GM12878 (cell line): ENCODE measurements around the gene HNRNPF. TPM values are rescaled to one million over a fixed set of nuclear protein-coding genes. Genes with fewer than 3 reads are reported as not detected.
A peak's percentile ranks its signal among the peaks of the same experiment; 100 is the strongest.

Source experiments
- ATAC-seq: fragments of 200-7000 bp; cut with Tn5 transposase; 3 replicates; pipeline ENCODE4 v1.9.1; 2020; ENCODE audit warnings: mild to moderate bottlenecking, moderate library complexity
- BruUV-seq: library from RNA; stranded (reverse); fragments of 400-500 nt; replicated peaks from 2 replicates; lab custom pipeline; 2021; lab: Mats Ljungman, UMichigan
- CTCF ChIA-PET: fragments of 300-600 bp; sonication (Branson Sonifier 250); formaldehyde crosslinking; extraction: SDS; loops from one replicate; lab custom pipeline; 2021; ENCODE audit warnings: inconsistent platforms; lab: Yijun Ruan, JAX
- POLR2A ChIA-PET: fragments of 350-600 bp; formaldehyde crosslinking; extraction: SDS; loops from one replicate; lab custom pipeline; 2021; ENCODE audit warnings: inconsistent platforms; lab: Charles Lee
- RAD21 ChIA-PET: fragments of 300-600 bp; sonication (Branson Sonifier 250); formaldehyde crosslinking; loops from one replicate; lab custom pipeline; 2023; ENCODE audit warnings: antibody characterized with exemption; ENCODE audit not compliant: unreplicated experiment; lab: Charles Lee
- SMC1A ChIA-PET: fragments of 300-600 bp; sonication (Branson Sonifier 250); formaldehyde crosslinking; loops from one replicate; lab custom pipeline; 2023; ENCODE audit not compliant: unreplicated experiment, uncharacterized antibody; lab: Charles Lee
- DNase-seq: peaks from one replicate; pipeline ENCODE4 v3.0.0-alpha.2; 2011; ENCODE audit warnings: low read depth, low spot score
- FAIRE-seq: peaks from 3 replicates; lab custom pipeline; 2011; peaks lifted over from hg19 to GRCh38; lab: Jason Lieb, UNC
- H2AFZ ChIP-seq: 2 replicates; pipeline ENCODE4 v1.6.0; 2011; ENCODE audit warnings: low read depth, low read length, control low read depth; ENCODE audit not compliant: control insufficient read depth
- H3K27ac ChIP-seq: 2 replicates; pipeline ENCODE4 v1.5.1; 2011; ENCODE audit warnings: control low read depth; ENCODE audit not compliant: control insufficient read depth, insufficient read depth
- H3K27me3 ChIP-seq, 2 experiments: replicated peaks in 1 of 2; 2 replicates each; pipeline versions ENCODE4 v1.6.0 to v1.6.1; 2011; ENCODE audit warnings: low read length in 1 of 2; ENCODE audit not compliant: control insufficient read depth in 2 of 2, insufficient read depth in 2 of 2
- H3K36me3 ChIP-seq, 2 experiments: 2 replicates each; pipeline ENCODE4 v1.5.1; 2011; ENCODE audit warnings: low read length in 1 of 2; ENCODE audit not compliant: control insufficient read depth in 2 of 2, insufficient read depth in 2 of 2
- H3K4me1 ChIP-seq: 2 replicates; pipeline ENCODE4 v1.6.1; 2011; ENCODE audit warnings: mild to moderate bottlenecking, low read length, moderate library complexity, mixed read lengths; ENCODE audit not compliant: control insufficient read depth, insufficient read depth
- H3K4me2 ChIP-seq: 2 replicates; pipeline ENCODE4 v1.6.0; 2011; ENCODE audit warnings: control low read depth; ENCODE audit not compliant: control insufficient read depth, insufficient read depth
- H3K4me3 ChIP-seq: fragments of 200-600 bp; sonication (generic); 2 replicates; pipeline ENCODE4 v1.5.1; 2016
- H3K79me2 ChIP-seq: 2 replicates; pipeline ENCODE4 v1.6.0; 2011; ENCODE audit warnings: low read length; ENCODE audit not compliant: control insufficient read depth, insufficient read depth
- H3K9ac ChIP-seq: 2 replicates; pipeline ENCODE4 v1.8.0; 2011; ENCODE audit warnings: low read length, control low read depth, mixed read lengths; ENCODE audit not compliant: control insufficient read depth, insufficient read depth
- H3K9me3 ChIP-seq: replicated peaks from 3 replicates; pipeline ENCODE4 v1.5.1; 2011; ENCODE audit warnings: mild to moderate bottlenecking, low read length; ENCODE audit not compliant: control insufficient read depth, insufficient read depth
- H4K20me1 ChIP-seq: 2 replicates; pipeline ENCODE4 v1.6.0; 2011; ENCODE audit not compliant: control insufficient read depth, insufficient read depth
- CEBPZ ChIP-seq: fragments of 150-350 bp; IDR thresholded peaks from 2 replicates; pipeline ENCODE4 v1.6.1; 2016; ENCODE audit warnings: low read depth, low read length
- EED ChIP-seq: sonication (generic); IDR thresholded peaks from 2 replicates; pipeline ENCODE4 v1.6.1; 2016; ENCODE audit warnings: antibody characterized with exemption, low read depth
- ESRRA ChIP-seq: IDR thresholded peaks from 2 replicates; pipeline ENCODE4 v1.6.1; 2012; ENCODE audit warnings: mild to moderate bottlenecking, low read length, improper control_type of control experiment
- LARP7 ChIP-seq: fragments of 450-650 bp; IDR thresholded peaks from 2 replicates; pipeline ENCODE4 v1.6.1; 2017; ENCODE audit warnings: mild to moderate bottlenecking
- MYB ChIP-seq: fragments of 150-350 bp; IDR thresholded peaks from 2 replicates; pipeline ENCODE4 v1.6.1; 2014; ENCODE audit warnings: mild to moderate bottlenecking, low read depth, low read length, borderline replicate concordance
- NFIC ChIP-seq: IDR thresholded peaks from 2 replicates; pipeline ENCODE4 v1.6.1; 2012; ENCODE audit warnings: low read depth, mild to moderate bottlenecking, inconsistent platforms, low read length, moderate library complexity
- NFXL1 ChIP-seq: fragments of 450-650 bp; IDR thresholded peaks from 2 replicates; pipeline ENCODE4 v1.6.1; 2017; ENCODE audit warnings: antibody characterized with exemption, mild to moderate bottlenecking, borderline replicate concordance
- NR2C1 ChIP-seq: fragments of 450-650 bp; IDR thresholded peaks from 2 replicates; pipeline ENCODE4 v1.6.1; 2017; ENCODE audit warnings: antibody characterized with exemption, mild to moderate bottlenecking, moderate library complexity
- NR2C2 ChIP-seq: IDR thresholded peaks from 2 replicates; pipeline ENCODE4 v1.6.1; 2011; ENCODE audit warnings: borderline replicate concordance, low read depth; ENCODE audit not compliant: control insufficient read depth, insufficient read length
- POLR2A ChIP-seq: IDR thresholded peaks from 2 replicates; pipeline ENCODE4 v1.6.1; 2011; ENCODE audit warnings: low read depth, mild to moderate bottlenecking, low read length
- WGBS: methylation state at CpG from one replicate; pipeline ENCODE4 v1.1.6; 2016; ENCODE audit warnings: low lambda C conversion rate; ENCODE audit not compliant: insufficient replicate concordance, insufficient coverage; ENCODE audit errors: missing lambda C conversion rate; 5-methylcytosine and 5-hydroxymethylcytosine counted together
- in situ Hi-C: fragments of 300-500 bp; cut with MboI; formaldehyde crosslinking; loops from 9 replicates; pipeline ENCODE4 v1.14.3; 2018; ENCODE audit warnings: mixed read lengths
- intact Hi-C: fragments of 100-400 bp; cut with micrococcal nuclease; formaldehyde crosslinking; loops from one replicate; pipeline ENCODE4 v1.14.2; 2022; ENCODE audit not compliant: unreplicated experiment
- polyA plus RNA-seq, 11 experiments: library from polyadenylated mRNA; depleted of rRNA in 4 of 11; unstranded in 6 of 11; stranded (reverse) in 5 of 11; fragments of >200 nt; fragmentation: Nextera tagmentation in 4 of 11; fragmentation: Illumina TruSeq in 1 of 11; extraction: Ambion mirVana in 4 of 11; extraction: Trizol in 1 of 11; gene quantifications; 1 replicate in 1 of 11; 2 replicates in 10 of 11; pipeline versions ENCODE4 v1.2.1 to v1.2.3, GENCODE V29; 2011 to 2016; ENCODE audit warnings: inconsistent platforms in 2 of 11, missing spikeins in 2 of 11, low read depth in 1 of 11
- total RNA-seq, 4 experiments: library from RNA; depleted of rRNA in 3 of 4; stranded (reverse); fragments of >200 nt in 3 of 4; fragmentation: Illumina TruSeq in 1 of 4; extraction: Trizol in 1 of 4; gene quantifications; 2 replicates each; pipeline versions ENCODE4 v1.2.1 to v1.2.3, GENCODE V29; 2013 to 2021

The HNRNPF gene
- total and polyA plus RNA-seq, 10 of the 15 experiments (the other 5 are each of a cell fraction or from before 2014, with no cell fraction given), result 156 to 373 (median 293) TPM

- peak; percentile 71 for TF ChIP-seq LARP7
- TF ChIP-seq MYB, result no peak
- TF ChIP-seq NFXL1, result no peak
- TF ChIP-seq ESRRA, result no peak
- TF ChIP-seq EED, result no peak
- TF ChIP-seq NFIC, result no peak
- no peak for TF ChIP-seq NR2C2
- no peak for TF ChIP-seq NR2C1
These were observed 561 bp upstream of the HNRNPF start (continued) for GRCh38 chr10:43409385-43410109.

GRCh38 chr10:43408331-43408709, 666 bp downstream of the HNRNPF start:
- H3K9me3 ChIP-seq, result no peaks in the 10 kb centered on the region
- no peaks in the 10 kb centered on the region; the same call in 1 of the 2 replicates for H3K4me1 ChIP-seq
- 0 out of 2 replicates have a peak, but pooled peaks have one; percentile 1 for TF ChIP-seq POLR2A
- no peak for TF ChIP-seq CEBPZ
- DNase-seq, result no peak
- in situ Hi-C loops, result loop anchor here (10.0 to 25.0 kb wide), 4 partner anchors 271 to 1556 kb away; partner anchors contain the start of genes CSGALNACT2 and ZNF33B
- no peaks in the 10 kb centered on the region; a peak in 1 of 4 replicates for H3K36me3 ChIP-seq
- FAIRE-seq, result no peak
- H3K4me3 ChIP-seq, result peak overlapping the region; percentile 98
- under 1% methylated on average over 23 of the region's 31 CpGs for WGBS
- RAD21 ChIA-PET, result interaction anchor here (0.8 to 1.8 kb wide), 3 partner anchors 10 to 45 kb away, joined by 3 to 5 read pairs (median 5); partner anchors contain the start of gene ZNF487
- POLR2A ChIA-PET, result interaction anchor here (1.4 to 1.8 kb wide), 2 partner anchors 28 to 48 kb away, joined by 3 to 7 read pairs; no protein-coding TSS in a partner anchor
- intact Hi-C loops, result loop anchor here (2.0 to 5.0 kb wide), 3 partner anchors 28 to 271 kb away; partner anchors contain the start of genes CSGALNACT2 and ZNF487
- peak overlapping the region; percentile 76 for H3K4me2 ChIP-seq
- peak overlapping the region; percentile 92 for H3K9ac ChIP-seq
- ATAC-seq, result no peak
- SMC1A ChIA-PET, result interaction anchor here (1.0 kb wide), 1 partner anchor 44 kb away, joined by 5 read pairs; no protein-coding TSS in a partner anchor
- H3K27me3 ChIP-seq, result no peaks in the 10 kb centered on the region
- H4K20me1 ChIP-seq, result peaks cover 4% of the 10 kb centered on the region; the same call in 1 of the 2 replicates
- no TSS peak for BruUV-seq
- no peak overlapping the region for H2AFZ ChIP-seq
- CTCF ChIA-PET, result interaction anchor here (1.0 to 1.3 kb wide), 3 partner anchors 12 to 42 kb away, joined by 3 to 5 read pairs (median 3); no protein-coding TSS in a partner anchor
- peaks cover 65% of the 10 kb centered on the region for H3K79me2 ChIP-seq
- H3K27ac ChIP-seq, result peak overlapping the region; percentile 95
